ENCODE data around the gene TMEM272. TPM values are rescaled to one million over a fixed set of nuclear protein-coding genes. Genes with fewer than 3 reads are reported as not detected.

The TMEM272 gene
- total and polyA plus RNA-seq, 2 of the 13 experiments (the other 11 are each of a cell fraction or from before 2014, with no cell fraction given) = 0.37 to 0.62 TPM

DNA sequence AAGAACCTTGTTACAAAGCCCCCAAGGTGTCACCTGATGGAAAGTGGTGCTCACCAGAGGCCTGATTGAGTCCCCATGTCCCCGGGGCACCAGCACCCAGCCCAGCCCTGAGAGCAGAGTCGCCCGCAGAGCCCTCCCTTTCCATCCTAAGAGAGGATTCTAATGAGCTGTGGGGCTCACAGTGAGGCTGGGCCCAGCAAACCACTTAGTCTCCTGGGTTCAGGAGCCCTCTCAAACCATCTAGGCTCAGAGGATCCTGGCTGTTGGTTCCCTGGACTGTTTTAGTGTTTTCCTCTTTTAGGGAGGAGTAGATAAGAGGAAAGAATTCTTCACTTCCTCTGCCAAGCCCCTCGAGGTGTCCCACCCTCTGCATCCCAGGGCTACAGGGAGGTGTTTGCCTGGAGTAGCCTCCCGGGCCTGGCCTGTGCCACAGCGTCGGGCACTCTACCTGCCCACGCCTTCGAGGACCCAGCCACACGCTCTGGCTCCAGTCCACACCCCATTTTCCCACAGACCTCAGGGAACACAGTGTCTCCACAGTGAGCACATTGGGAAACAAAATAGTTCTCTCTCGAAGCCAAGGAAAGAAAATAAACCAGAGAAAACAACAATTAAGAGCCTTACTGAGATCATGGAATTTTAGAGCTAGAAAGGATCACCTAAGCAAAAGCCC, 75.4 kb downstream of the TMEM272 start:
- Histone ChIP-seq H3K79me2 (ENCODE audit: insufficient read depth, low read length) (no peaks in the 10 kb centered on the region), H3K4me3 (replicated peaks in 1 of 3; ENCODE audit: insufficient read depth in 1 of 3, low read depth in 2 of 3, low read length in 3 of 3) (no peak overlapping the region), H3K27ac (ENCODE audit: extremely low read length, insufficient read depth, low read length) (no peak overlapping the region), H3K9me3 (ENCODE audit: low read length) (no peaks in the 10 kb centered on the region), H3K27me3 (ENCODE audit: control insufficient read depth in 1 of 2, insufficient read depth in 2 of 2, low read length in 2 of 2) (no peaks in the 10 kb centered on the region), H3K4me1 (ENCODE audit: insufficient read depth, low read length) (peaks cover 29% of the 10 kb centered on the region), H3K4me2 (ENCODE audit: low read depth, low read length) (no peak overlapping the region), H3K36me3 (replicated peaks in 1 of 2; ENCODE audit: control insufficient read depth in 1 of 2, insufficient read depth in 2 of 2, low read length in 2 of 2) (peaks cover 3 to 14% of the 10 kb centered on the region in 2 experiments; a peak in 3 of 5 replicates), H2AFZ (ENCODE audit: low read length) (no peak overlapping the region), H4K20me1 (ENCODE audit: insufficient read depth, low read length) (no peaks in the 10 kb centered on the region), H3K9ac (ENCODE audit: insufficient read depth, low read depth, low read length) (no peak overlapping the region)
- intact Hi-C loops (cut with micrococcal nuclease; ENCODE audit: unreplicated experiment) (no loop called here), in situ Hi-C loops (cut with HindIII; ENCODE audit: extremely low pct_ligation_motif_present, low pct_unique_long_range_greater_than_20kb) (no loop called here)
- BruUV-seq (replicated peaks) = no TSS peak
- TF ChIP-seq RBM22 (optimal IDR thresholded peaks at IDR 0.05; ENCODE audit: low read length) (peak; percentile 59), ZSCAN22 (CRISPR knock-in tag; IDR thresholded peaks at IDR 0.05) (no peak), NR1H2 (CRISPR knock-in tag; IDR thresholded peaks at IDR 0.05; ENCODE audit: borderline replicate concordance, low read depth) (no peak), ZNF101 (CRISPR knock-in tag; IDR thresholded peaks at IDR 0.05; ENCODE audit: borderline replicate concordance, low read depth) (no peak), POLR2G (IDR thresholded peaks at IDR 0.05; ENCODE audit: low read depth, low read length) (peak; percentile 24; the same call in 1 of the 2 replicates), KDM2A (CRISPR knock-in tag; IDR thresholded peaks at IDR 0.05; ENCODE audit: borderline replicate concordance, low read depth) (0 out of 2 replicates have a peak, but pooled peaks have one; percentile 5), ZNF816 (CRISPR knock-in tag; IDR thresholded peaks at IDR 0.05; ENCODE audit: borderline replicate concordance) (no peak), FIP1L1 (IDR thresholded peaks at IDR 0.05; ENCODE audit: borderline replicate concordance, insufficient read depth, low read depth, low read length) (no peak)
- TF ChIP-seq, protein P1, sequence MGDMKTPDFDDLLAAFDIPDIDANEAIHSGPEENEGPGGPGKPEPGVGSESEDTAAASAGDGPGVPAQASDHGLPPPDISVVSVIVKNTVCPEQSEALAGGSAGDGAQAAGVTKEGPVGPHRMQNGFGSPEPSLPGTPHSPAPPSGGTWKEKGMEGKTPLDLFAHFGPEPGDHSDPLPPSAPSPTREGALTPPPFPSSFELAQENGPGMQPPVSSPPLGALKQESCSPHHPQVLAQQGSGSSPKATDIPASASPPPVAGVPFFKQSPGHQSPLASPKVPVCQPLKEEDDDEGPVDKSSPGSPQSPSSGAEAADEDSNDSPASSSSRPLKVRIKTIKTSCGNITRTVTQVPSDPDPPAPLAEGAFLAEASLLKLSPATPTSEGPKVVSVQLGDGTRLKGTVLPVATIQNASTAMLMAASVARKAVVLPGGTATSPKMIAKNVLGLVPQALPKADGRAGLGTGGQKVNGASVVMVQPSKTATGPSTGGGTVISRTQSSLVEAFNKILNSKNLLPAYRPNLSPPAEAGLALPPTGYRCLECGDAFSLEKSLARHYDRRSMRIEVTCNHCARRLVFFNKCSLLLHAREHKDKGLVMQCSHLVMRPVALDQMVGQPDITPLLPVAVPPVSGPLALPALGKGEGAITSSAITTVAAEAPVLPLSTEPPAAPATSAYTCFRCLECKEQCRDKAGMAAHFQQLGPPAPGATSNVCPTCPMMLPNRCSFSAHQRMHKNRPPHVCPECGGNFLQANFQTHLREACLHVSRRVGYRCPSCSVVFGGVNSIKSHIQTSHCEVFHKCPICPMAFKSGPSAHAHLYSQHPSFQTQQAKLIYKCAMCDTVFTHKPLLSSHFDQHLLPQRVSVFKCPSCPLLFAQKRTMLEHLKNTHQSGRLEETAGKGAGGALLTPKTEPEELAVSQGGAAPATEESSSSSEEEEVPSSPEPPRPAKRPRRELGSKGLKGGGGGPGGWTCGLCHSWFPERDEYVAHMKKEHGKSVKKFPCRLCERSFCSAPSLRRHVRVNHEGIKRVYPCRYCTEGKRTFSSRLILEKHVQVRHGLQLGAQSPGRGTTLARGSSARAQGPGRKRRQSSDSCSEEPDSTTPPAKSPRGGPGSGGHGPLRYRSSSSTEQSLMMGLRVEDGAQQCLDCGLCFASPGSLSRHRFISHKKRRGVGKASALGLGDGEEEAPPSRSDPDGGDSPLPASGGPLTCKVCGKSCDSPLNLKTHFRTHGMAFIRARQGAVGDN (CRISPR knock-in tag; IDR thresholded peaks at IDR 0.05) = peak; percentile 30; the same call in 1 of the 2 replicates
- DNase-seq (ENCODE audit: low spot score) (no peak), ATAC-seq (peak; percentile 13), FAIRE-seq (no peak)
- ChIA-PET POLR2A (interaction anchor here (1.0 kb wide), 1 partner anchor 317 kb away, joined by 3 read pairs; the partner anchor contains the start of gene INTS6), CTCF (ENCODE audit: low intra/inter-chr PET ratio, low total read pairs) (no interaction called here)
- WGBS (ENCODE audit: low lambda C conversion rate) = 84% methylated on average over 10 of the region's 11 CpGs

Measured in HepG2 (cell line).